ENCODE data around the gene STAP2.

DNA sequence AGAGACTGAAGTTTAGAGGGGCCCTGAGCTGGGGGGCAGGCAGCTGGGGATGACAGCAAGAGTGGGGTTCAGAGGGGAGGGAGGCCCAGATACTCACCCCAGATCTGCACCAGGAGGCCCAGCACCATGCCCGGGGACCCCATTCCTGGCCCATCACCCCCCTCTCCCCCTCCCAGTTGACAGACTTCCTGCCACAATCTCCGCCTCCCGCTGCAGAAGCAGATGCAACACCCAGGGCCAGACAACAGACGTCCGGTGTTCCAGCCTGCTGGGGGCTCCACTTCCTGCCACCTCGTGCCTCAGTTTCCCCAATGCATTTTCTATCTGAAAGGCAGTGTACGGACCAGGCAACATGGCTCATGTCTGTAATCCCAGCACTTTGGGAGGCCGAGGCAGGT lies 36.4 kb downstream of the STAP2 start, which contains the start of gene TMIGD2:
- TF ChIP-seq, protein P1, sequence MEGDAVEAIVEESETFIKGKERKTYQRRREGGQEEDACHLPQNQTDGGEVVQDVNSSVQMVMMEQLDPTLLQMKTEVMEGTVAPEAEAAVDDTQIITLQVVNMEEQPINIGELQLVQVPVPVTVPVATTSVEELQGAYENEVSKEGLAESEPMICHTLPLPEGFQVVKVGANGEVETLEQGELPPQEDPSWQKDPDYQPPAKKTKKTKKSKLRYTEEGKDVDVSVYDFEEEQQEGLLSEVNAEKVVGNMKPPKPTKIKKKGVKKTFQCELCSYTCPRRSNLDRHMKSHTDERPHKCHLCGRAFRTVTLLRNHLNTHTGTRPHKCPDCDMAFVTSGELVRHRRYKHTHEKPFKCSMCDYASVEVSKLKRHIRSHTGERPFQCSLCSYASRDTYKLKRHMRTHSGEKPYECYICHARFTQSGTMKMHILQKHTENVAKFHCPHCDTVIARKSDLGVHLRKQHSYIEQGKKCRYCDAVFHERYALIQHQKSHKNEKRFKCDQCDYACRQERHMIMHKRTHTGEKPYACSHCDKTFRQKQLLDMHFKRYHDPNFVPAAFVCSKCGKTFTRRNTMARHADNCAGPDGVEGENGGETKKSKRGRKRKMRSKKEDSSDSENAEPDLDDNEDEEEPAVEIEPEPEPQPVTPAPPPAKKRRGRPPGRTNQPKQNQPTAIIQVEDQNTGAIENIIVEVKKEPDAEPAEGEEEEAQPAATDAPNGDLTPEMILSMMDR (IDR thresholded peaks at IDR 0.05), result no peak
- no peak for TF ChIP-seq POLR2A (IDR thresholded peaks at IDR 0.05)

Measured in breast epithelium (tissue), 3 donors.